GM21825 (cell line): ENCODE results near the gene FKBP4.
A peak's percentile ranks its signal among the peaks of the same experiment; 100 is the strongest.

Experiments used
- ATAC-seq: cut with Tn5 transposase; IDR thresholded peaks from one replicate; pipeline ENCODE4 v1.9.1; 2021; ENCODE audit warnings: mild to moderate bottlenecking, moderate library complexity; ENCODE audit not compliant: unreplicated experiment

FKBP4 gene

DNA sequence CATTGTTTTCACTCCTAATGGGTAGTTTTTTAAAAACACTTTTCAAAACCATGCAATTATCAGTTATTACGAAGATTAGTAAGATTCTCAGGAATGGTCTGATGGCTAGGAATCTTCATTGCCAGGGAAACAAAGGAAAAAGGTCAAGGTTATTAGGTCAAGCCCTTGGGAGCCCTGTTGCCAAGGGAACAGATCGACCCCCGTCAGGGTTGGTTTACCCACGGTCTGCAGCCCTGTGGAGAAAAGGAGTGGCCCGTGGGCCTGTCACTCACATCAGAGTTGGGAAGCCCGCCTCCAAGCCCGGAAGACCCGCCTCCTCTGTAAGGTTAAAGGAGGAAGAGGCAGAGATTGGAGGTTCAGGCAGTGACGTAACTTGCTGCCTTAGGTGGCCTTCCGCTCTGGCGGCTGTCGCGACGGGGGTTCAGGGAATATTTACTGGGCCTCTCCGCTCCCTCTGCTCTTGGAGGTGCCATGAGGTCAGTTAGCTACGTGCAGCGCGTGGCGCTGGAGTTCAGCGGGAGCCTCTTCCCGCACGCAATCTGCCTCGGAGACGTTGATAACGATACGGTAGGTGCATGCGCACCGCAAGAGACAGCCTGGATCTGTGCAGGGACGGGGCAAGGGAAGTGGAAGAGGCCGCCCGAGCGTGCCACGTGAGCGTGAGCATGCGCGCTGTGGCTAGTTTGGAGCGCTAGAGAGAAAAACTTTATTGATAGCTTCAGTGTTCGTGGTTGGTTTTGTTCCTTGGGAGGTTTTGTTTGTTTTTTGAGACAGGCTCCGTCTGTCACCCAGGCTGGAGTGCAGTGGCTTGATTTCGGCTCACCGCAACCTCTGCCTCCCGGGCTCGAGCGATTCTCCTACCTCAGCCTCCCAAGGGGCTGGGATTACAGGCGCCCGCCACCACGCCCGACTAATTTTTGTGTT lies 17.8 kb downstream of the FKBP4 start, which contains the start of gene ITFG2:
Gene ITFG2, plus strand, starts transcription at position 379 of the 924 bp plus-strand sequence. Its CDS starts 93 bp downstream, at position 472.
- ATAC-seq = peak; percentile 96

DNA sequence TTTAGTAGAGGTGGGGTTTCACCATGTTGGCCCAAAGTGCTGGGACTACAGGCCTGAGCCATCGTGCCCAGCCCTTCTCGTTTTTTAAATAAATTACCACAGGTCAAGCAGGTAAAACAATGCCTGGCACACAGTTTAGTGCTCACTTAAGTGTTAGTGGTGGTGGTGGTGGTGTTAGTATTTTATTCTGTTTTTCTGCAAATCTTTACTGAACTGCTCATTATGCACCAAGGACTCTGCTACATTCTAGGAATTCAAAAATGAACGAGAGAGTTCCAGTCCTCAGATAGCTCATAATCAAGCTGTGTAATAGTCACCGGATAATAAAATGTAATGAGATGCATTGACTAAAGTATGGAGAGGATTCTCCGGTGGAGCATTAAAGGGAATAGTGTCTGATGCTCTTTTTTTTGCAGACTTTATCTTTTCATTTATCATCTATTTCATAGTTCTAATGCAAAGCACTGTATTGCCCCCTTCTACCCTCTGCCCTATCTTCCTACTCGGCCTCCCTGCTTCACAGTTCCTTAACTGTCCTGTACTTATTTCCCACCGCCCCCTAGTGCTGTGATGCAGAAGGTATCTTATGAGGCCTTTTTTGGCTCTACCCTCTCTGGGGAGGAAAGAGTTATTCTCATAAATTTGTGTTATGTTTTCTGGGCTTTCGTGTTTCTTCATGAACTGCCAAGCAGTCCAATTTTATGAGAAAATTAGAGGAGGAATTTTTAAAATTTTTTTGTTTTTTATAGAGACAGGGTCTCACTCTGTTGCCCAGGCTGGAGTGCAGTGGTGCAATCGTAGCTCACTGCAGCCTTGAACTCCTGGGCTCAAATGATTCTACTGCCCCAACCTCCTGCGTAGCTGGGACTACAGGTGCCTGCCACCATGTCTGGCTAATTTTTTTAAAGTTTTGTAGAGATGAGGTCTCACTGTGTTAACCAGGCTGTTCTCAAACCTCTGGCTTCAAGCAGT lies 18.7 kb downstream of the FKBP4 start:
- ATAC-seq = peak; percentile 36

DNA sequence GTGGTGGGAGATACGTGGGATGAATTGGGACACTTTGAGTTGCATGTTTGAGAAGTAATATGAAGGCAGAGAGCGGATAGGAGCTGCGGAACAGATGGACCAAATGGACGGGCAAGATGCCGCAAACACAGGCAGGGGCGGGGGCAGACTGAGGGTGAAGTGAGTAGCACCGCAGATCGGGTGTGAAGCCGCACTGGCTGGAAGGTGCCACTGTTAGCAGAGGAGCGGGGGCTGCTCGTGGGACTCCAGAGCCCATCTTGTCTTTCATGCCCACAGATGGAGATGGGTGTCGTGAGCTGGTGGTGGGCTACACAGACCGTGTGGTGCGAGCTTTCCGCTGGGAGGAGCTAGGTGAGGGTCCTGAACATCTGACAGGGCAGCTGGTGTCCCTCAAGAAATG lies 25.0 kb downstream of the FKBP4 start:
- no peak for ATAC-seq

DNA sequence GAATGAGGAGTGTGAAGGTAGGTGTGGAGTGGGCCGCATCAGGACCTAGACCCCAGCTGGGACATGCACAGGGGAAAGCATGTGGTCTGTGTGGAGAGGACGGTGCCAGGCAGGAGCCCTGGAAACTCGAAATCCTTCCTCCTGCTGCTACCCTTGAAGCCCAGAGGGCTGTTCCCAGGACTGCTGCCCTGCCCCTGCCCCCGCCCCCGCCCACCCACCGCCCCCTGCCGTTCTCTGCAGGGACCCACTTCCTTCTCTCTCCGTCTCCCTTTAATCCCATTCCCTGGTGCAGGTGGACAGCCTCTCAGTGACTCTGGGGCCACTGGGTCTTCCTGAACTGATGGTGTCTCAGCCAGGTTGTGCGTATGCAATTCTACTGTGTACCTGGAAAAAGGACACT lies 25.7 kb downstream of the FKBP4 start:
- no peak for ATAC-seq

DNA sequence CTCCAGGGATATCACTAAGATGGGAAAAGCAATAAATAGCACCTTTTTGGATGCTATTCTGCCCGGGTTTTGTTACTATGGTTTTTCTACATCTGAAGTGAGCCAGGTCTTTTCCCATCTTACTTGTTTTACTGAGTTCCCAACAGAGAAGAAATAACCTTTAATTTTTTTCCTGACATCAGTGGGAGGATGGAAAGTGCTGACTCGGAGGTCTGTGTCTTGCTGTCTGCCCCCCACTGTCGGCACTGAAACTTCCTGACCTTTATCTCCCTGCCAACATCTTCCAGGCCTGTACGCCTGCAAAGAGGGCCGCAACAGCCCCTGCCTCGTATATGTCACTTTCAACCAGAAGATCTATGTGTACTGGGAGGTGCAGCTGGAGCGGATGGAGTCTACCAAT lies 28.7 kb downstream of the FKBP4 start:
- ATAC-seq = no peak

DNA sequence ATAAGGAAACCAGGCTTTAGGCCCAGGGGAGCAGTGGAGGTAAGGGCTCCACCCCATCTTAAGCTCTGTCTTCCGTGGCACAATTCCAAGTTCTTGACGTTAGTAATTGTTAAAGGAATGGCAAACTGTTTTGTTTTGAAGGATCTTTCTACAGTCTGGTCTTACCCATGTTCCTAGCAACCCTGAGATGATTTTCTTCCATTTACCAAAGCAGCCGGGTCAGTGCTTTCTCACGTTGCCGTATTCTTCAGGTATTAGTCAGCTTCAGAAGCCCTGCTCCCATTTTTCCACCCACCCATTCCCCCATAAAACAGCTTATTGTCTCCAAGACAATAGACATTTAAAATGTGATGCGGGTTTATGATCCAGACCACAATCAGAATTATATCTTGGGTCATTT lies 29.8 kb downstream of the FKBP4 start:
- ATAC-seq = no peak

DNA sequence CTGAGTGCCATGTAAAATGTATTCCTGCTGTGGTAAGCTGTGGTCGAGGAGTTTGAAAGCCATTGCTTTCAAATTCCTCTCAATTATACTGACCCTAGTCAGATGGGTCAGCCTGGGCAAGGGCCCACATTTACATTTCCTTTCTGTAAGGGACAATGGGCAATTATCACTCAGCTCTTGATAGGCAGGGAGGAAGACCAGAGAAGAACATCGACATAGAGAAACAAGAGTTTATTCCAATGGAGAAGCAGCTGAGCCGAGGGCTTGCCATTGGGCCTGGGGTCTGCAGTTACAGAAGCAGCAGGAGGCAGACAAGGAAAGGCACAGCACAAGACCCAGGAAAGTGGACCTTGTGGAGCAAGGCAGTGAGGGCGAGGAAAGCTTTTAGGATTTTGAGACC lies 30.4 kb downstream of the FKBP4 start:
- no peak for ATAC-seq

DNA sequence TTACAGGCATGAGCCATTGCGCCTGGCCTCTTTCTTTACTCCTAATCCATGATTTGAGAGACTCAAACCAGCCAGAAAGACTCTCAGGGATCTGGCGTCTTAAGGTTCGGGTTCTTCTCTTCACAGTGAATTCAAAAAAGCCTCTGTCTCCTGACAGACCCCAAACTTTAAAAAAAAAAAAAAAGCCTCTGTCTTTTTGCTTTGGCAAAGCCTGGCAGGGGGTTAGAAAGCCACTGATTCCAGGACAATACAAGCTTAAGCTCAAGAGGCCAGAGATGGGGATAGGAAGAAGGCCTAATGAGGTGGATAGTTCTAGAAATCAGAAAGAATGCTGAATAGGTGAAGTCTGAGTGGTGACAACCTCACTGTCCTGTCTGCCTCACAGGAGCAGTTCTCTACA lies 31.3 kb downstream of the FKBP4 start:
- no peak for ATAC-seq

DNA sequence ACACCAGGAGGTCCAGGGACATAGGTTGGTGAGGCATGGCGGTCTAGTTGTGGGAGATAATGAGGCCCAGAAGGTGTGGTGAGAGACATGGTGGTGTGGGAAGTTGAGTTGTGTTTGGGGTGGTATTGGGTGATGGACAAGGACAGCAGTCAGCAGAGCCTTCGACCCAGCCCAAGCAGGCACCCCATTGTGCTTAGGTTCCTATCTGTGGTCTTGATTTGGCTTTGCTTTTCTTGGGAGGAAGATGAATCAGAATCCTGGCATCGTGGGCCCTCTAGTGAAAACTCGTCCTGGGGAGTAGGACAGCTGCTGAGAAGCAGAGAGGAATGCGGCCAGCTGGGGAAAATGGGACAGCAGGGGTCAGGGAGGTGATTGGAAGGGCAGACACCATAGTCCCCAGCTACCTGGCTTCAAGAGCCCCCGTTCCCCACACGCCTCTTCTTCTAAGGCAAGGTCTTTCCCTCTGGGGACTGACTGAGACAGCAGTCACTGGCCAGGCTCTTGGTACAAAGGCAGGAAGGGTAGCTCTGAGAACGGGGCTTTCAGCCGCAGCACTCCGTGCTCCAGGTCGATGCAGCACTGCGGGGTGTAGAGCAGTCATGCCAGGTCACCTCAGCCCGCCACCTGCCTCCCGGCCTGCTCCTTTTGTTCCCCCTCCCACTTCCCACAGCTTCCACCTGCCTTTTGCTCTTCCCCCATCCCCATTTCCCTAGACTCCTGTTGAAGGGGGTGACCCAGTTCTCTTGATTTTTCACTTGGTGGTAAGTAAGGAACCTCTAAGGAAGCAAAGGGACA lies 32.1 kb downstream of the FKBP4 start:
- no peak for ATAC-seq

DNA sequence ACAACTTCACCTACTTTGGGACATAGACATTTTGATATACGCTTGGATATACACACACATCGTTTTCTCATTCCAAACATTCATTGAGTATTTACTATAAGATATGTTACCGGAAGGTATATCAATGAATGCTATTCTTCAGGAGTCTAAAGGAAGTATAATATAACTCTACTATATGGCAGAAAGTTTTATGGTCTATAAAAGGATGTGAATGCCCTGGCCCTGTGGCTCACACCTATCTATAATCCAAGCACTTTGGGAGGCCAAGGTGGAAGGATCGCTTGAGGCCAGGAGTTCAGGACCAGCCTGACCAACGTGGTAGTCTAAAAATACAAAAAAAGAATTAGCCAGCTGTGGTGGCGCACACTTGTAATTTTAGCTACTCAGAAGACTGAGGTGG lies 34.5 kb downstream of the FKBP4 start:
- ATAC-seq = no peak

DNA sequence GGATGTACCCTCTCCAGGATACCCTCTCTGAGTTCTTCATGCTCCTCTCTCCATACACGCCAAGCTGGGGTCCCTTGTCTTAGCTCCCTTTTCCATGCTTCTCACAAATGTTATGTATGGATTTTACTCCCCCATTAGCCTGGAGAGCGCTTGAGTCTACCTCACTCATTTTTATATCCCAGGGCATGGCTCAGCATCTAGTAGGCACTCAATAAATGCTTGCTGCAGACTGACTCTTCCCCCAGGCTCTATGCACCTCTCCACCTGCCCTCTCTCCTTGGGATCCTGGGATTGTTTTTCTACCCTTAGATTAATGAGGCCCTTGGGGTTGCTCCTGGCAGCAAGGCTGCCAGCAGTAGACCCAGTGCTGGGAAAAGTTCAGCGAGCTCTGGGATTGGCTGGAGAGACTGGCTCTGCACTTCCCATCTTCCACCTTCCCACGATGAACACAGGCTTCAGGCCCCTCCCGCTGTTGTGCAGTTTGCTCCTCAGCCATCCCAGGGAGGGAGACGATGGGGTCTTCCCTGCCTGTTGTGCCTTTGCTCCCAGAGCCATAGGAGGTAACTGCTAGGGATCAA lies 37.9 kb downstream of the FKBP4 start:
- ATAC-seq = no peak

DNA sequence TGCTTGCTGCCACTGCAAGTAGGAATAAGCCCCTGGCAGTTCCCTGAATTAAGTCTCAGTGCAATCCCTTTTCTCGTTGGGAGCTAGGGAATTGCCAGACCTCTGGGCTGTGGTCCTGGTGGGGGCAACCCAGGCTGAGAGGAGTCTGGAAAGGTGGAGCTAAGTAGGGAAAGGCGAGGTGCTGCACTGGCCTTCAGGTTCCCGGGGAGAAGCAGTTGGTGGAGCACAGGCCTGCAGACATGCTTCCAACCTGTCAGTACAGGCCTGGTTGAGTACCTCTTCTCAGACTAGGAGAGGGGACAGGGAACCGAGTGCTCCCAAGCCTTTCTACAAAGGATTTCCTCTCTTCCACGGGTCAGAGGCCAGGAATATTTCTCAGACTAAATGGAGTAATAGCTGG lies 38.6 kb downstream of the FKBP4 start:
- ATAC-seq = no peak

DNA sequence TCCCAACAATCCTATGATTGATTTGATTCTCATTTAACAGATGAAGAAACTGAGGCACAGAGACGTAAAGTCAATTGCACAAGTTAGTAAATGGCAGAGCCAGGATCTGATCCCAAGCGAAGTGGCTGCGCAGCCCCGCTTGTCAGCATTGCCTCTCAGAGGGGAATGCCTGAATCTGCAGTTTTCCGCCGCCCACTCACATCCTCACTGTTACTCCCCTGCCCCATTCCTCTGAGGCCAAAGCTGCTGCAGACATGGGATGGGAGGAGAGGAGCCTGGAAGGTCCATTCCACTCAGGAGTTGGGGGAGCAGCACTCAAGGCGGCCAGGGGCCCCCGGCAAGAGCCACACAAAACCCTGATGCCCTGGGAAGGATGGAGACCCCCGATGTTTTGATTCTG lies 39.0 kb downstream of the FKBP4 start:
- ATAC-seq = no peak

DNA sequence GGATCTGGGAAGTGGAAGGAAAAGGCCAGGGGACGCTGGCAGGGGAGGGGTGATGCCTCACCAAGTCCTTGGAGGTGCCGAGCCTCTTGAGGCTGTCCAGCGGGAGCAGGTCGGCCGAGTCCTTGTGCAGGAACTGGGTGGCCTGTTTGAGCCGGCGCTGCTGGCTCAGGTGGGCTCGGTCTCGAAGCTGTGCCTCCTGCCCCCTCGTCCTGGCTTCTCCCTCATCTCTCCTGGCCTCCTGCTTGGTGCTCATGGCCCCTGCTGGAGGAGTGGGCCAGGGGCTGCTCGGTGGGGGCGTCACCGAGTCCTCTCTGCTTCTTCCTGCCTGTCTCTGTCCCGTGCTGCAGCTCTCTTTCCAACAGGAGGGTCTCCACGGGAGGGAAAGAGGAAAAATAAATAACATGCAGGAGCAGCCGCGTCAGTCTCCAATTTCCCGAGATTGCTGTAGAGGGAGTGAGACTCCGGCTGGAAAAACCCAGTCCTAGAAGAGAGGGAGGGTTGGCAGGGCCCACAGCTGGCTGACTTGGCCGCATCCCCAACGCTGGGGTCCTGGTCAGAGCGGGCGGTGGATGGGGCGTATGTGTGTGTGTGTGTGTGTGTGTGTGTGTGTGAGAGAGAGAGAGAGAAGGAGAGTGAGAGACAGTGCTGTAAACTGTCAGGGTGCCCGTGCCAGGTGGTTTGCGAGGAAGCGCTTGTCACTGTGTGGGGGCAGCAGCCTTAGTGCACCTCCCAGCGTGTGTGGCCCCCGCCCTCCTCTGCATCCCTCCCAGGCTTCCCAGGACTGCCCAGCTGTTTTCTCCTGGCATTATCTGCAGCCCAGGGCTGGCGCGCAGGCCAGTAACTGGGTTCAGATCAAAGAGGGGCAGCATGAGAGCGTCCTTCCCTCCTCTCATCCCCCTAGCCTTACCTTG lies 40.1 kb downstream of the FKBP4 start, which contains the start of gene NRIP2:
Gene NRIP2, minus strand, starts transcription at position 455 of the 911 bp plus-strand sequence. Its CDS starts 52 bp downstream, at position 403.
- ATAC-seq = no peak

DNA sequence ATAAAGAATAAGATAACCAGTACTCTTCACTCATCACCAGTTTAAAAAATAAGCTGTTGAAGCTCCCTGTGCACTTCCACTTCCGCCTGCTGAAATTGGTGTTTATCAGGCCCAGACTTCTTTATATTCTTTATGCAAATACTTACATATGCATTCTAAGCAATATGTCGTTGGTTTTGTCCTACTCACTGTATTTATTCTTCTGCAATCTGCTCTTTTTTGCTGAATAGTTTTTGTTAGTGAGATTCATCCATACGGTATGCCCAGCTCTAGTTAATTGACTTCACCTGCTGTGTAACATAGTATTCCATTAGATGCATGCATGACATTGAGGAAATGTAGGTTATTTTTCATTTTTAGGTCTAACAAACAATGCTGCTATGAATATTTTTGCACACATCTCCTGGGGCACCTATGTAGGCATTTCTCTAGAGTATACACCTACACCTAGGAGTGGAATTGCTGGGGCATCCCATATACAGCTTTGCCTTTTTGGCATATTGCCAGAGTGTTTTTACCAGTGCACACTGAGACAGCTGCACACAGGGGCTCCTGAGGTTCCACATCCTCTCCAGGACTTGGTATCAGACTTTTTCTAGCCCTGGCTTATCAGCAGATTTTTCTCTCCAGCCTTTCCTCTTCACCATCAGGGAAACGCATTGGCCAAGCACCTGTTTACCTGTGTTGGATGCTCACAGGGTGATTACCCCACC lies 41.1 kb downstream of the FKBP4 start:
- ATAC-seq = no peak

DNA sequence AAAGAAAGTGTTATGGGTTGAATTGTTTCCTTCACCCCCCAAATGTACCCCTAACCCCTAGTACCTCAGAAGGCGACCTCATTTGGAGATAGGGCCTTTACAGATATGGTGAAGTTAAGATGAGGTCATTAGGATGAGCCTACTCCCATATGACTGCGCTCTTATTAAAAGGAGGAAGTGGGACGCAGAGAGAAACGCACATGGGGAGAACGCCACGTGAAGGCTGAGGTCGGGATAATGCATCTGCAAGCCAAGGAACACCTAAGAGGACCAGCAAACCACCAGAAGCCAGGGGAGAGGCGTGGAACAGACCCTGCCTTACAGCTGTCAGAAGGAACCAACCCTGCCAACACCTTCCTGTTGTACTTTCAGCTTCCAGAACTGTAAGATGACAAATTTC lies 41.8 kb downstream of the FKBP4 start:
- ATAC-seq = no peak

DNA sequence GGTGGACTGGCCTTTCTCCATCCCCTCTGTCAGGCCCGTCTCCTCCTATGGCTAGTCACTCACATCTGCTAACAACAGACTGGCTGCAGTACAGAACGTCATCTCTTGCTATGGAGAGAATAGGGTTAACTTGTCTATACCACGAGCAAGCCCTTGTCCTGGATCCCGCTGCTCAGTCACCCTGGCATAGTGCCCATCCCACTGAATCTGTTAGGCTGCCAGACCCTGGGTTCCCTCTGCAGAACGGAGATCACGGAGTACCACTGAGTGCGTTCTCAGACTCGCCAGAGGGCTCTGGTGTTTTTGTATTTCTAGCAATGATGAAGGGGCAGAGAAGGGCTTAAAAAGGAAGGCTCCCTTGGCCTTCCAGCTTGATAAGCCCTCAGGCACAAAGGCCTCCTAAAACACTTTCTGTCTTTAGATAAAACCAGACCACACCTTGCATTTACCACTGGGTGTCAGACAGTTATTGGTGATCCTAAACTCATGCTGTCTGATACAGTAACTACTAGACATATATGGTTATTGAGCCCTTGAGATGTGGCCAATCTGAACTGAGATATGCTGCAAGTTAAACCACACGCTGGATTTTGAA lies 46.4 kb downstream of the FKBP4 start:
- ATAC-seq = no peak

DNA sequence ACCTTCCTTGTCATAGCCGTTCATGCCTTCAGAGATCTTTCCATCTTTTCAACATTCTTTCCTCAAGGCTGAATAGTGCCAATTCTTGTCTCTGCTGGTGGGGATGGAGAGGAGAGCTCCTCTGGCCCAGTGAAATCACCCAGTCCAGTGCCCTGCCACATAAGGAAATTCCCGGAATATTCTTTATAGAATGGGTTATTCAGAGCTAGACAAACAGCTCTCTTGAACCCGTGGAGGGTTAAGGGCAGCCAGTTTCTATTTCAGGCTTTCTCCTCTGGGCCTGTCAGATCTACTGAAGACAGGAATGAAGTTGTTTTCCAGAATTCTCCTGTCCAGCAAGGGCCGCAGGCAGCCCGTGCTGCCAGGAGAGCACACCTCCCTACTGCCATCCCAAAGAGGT lies 48.2 kb downstream of the FKBP4 start:
- ATAC-seq = no peak
